Testis (tissue), 3 donors: ENCODE measurements around the gene TNN. TPM values are rescaled to one million over a fixed set of nuclear protein-coding genes. Genes with fewer than 3 reads are reported as not detected.

Experiments used
- DNase-seq: peaks from one replicate; pipeline ENCODE4 v3.0.0-alpha.2; 2019
- H3K27ac ChIP-seq, 2 donors: fragments of 200-600 bp; sonication (generic); one replicate each; pipeline ENCODE4 v1.5.1; 2019
- H3K27me3 ChIP-seq: fragments of 200-600 bp; sonication (generic); one replicate; pipeline ENCODE4 v1.5.1; 2019
- H3K36me3 ChIP-seq: fragments of 200-600 bp; sonication (generic); one replicate; pipeline ENCODE4 v1.5.1; 2017; ENCODE audit warnings: low read depth; ENCODE audit errors: missing control alignments
- H3K4me1 ChIP-seq: fragments of 200-600 bp; sonication (generic); one replicate; pipeline ENCODE4 v1.5.1; 2019
- H3K4me3 ChIP-seq, 2 donors: fragments of 200-600 bp; sonication (generic); one replicate each; pipeline ENCODE4 v1.5.1; 2017 to 2019
- H3K9me3 ChIP-seq: fragments of 200-600 bp; sonication (generic); one replicate; pipeline ENCODE4 v1.5.1; 2017
- CTCF ChIP-seq, 3 experiments: fragments of 450-650 bp in 2 of 3; fragments of 200-600 bp in 1 of 3; sonication (generic) in 1 of 3; IDR thresholded peaks; one replicate each; pipeline ENCODE4 v1.5.1; 2016 to 2019; ENCODE audit warnings: antibody characterized with exemption in 3 of 3, mild to moderate bottlenecking in 2 of 3, moderate library complexity in 1 of 3
- POLR2A ChIP-seq: fragments of 450-650 bp; IDR thresholded peaks from one replicate; pipeline ENCODE4 v1.6.1; 2017; ENCODE audit warnings: antibody characterized with exemption, mild to moderate bottlenecking, moderate library complexity
- WGBS, 2 donors: methylation state at CpG; one replicate each; pipeline ENCODE4 v1.1.5; 2018; 5-methylcytosine and 5-hydroxymethylcytosine counted together
- intact Hi-C: fragments of 100-400 bp; cut with DNase I; formaldehyde crosslinking; loops from one replicate; pipeline ENCODE4 v1.15.1; 2023; ENCODE audit warnings: low total_unique reads
- polyA plus RNA-seq: library from polyadenylated mRNA; stranded (reverse); fragments of 350-450 nt; fragmentation: Illumina TruSeq; extraction: RNeasy Lipid Tissue Mini Kit (QIAGEN cat#74804); gene quantifications from one replicate; pipeline ENCODE4 v1.2.3, GENCODE V29; 2014; ENCODE audit warnings: low read depth, low replicate concordance; ENCODE audit not compliant: insufficient read depth
- total RNA-seq, 2 donors: library from RNA; depleted of rRNA; stranded (reverse); fragments of >200 nt; gene quantifications; one replicate each; pipeline ENCODE4 v1.2.3, GENCODE V29; 2016

Gene TNN
- total and polyA plus RNA-seq, 3 donors from 2014 or later: 0.16 to 0.37 (median 0.22) TPM

GRCh38 chr1:175126347-175126746, 58.7 kb downstream of the TNN start:
- no peak for DNase-seq
- H3K4me1 ChIP-seq: peaks cover 7% of the 10 kb centered on the region
- intact Hi-C loops: no loop called here
- TF ChIP-seq POLR2A: no peak
- TF ChIP-seq CTCF (IDR thresholded peaks at IDR 0.05): no peak
- no peak overlapping the region for H3K4me3 ChIP-seq
- 79 to 86% methylated on average over 4 of the region's 4 CpGs for WGBS, 2 donors
- no peak overlapping the region for H3K27ac ChIP-seq
- H3K36me3 ChIP-seq: no peaks in the 10 kb centered on the region
- no peaks in the 10 kb centered on the region for H3K9me3 ChIP-seq
- H3K27me3 ChIP-seq: no peaks in the 10 kb centered on the region

GRCh38 chr1:175127565-175127964, 59.9 kb downstream of the TNN start:
- Histone ChIP-seq H3K27me3 (no peaks in the 10 kb centered on the region), H3K4me1 (peaks cover 8% of the 10 kb centered on the region), H3K36me3 (no peaks in the 10 kb centered on the region), H3K9me3 (no peaks in the 10 kb centered on the region), H3K27ac (no peak overlapping the region), H3K4me3 (no peak overlapping the region)
- DNase-seq: no peak
- WGBS, 2 donors: 76 to 87% methylated on average over 5 to 6 of the region's 6 CpGs
- intact Hi-C loops: no loop called here
- TF ChIP-seq CTCF (IDR thresholded peaks at IDR 0.05) (no peak), POLR2A (no peak)

- 90 to 95% methylated on average over 8 to 9 of the region's 9 CpGs for WGBS, 2 donors
- DNase-seq: no peak
- Histone ChIP-seq H3K36me3 (no peaks in the 10 kb centered on the region), H3K27me3 (no peaks in the 10 kb centered on the region), H3K27ac (no peak overlapping the region), H3K4me1 (peaks cover 8% of the 10 kb centered on the region), H3K4me3 (no peak overlapping the region), H3K9me3 (no peaks in the 10 kb centered on the region)
- intact Hi-C loops: no loop called here
- TF ChIP-seq CTCF (IDR thresholded peaks at IDR 0.05) (no peak), POLR2A (no peak)
These were observed 60.9 kb downstream of the TNN start for GRCh38 chr1:175128523-175128922.

GRCh38 chr1:175129182-175129581, 61.5 kb downstream of the TNN start:
- WGBS, 2 donors: 66 to 81% methylated on average over 1 of the region's 1 CpG
- no peaks in the 10 kb centered on the region for H3K36me3 ChIP-seq
- H3K9me3 ChIP-seq: no peaks in the 10 kb centered on the region
- H3K4me1 ChIP-seq: peaks cover 8% of the 10 kb centered on the region
- DNase-seq: no peak
- no peak overlapping the region for H3K27ac ChIP-seq
- TF ChIP-seq POLR2A (no peak), CTCF (IDR thresholded peaks at IDR 0.05) (no peak)
- H3K27me3 ChIP-seq: no peaks in the 10 kb centered on the region
- no peak overlapping the region for H3K4me3 ChIP-seq
- intact Hi-C loops: no loop called here

- Histone ChIP-seq H3K36me3 (no peaks in the 10 kb centered on the region), H3K27ac (no peak overlapping the region), H3K4me1 (peaks cover 8% of the 10 kb centered on the region), H3K4me3 (no peak overlapping the region), H3K9me3 (no peaks in the 10 kb centered on the region), H3K27me3 (no peaks in the 10 kb centered on the region)
- WGBS, 2 donors: 86 to 93% methylated on average over 2 of the region's 2 CpGs
- intact Hi-C loops: no loop called here
- no peak for TF ChIP-seq POLR2A
- TF ChIP-seq CTCF (IDR thresholded peaks at IDR 0.05): no peak
- no peak for DNase-seq
These were observed 62.0 kb downstream of the TNN start for GRCh38 chr1:175129644-175129996.
